Muscle of leg (tissue), 11 donors: ENCODE data around the gene SCAMP3. TPM values are rescaled to one million over a fixed set of nuclear protein-coding genes. Genes with fewer than 3 reads are reported as not detected.
A peak's percentile ranks its signal among the peaks of the same experiment; 100 is the strongest.

Experiments used
- DNase-seq: peaks from one replicate; pipeline ENCODE4 v3.0.0; 2013
- H3K27ac ChIP-seq: one replicate; pipeline ENCODE4 v1.5.1; 2013; ENCODE audit warnings: mild to moderate bottlenecking, low read length, control low read depth
- H3K27me3 ChIP-seq: one replicate; pipeline ENCODE4 v1.6.1; 2013; ENCODE audit warnings: low read length; ENCODE audit not compliant: control insufficient read depth, insufficient read depth
- H3K36me3 ChIP-seq: one replicate; pipeline ENCODE4 v1.6.1; 2013; ENCODE audit warnings: low read length; ENCODE audit not compliant: control insufficient read depth, insufficient read depth
- H3K4me1 ChIP-seq: one replicate; pipeline ENCODE4 v1.6.1; 2013; ENCODE audit warnings: low read length; ENCODE audit not compliant: control insufficient read depth, insufficient read depth
- H3K4me3 ChIP-seq: one replicate; pipeline ENCODE4 v1.5.1; 2013; ENCODE audit warnings: low read length, control low read depth
- H3K9me3 ChIP-seq: replicated peaks from 2 replicates; pipeline ENCODE4 v1.6.1; 2013; ENCODE audit warnings: low read depth, low read length; ENCODE audit not compliant: control insufficient read depth
- WGBS: methylation state at CpG from one replicate; pipeline ENCODE4 v1.1.5; 2013; ENCODE audit warnings: missing lambda C conversion rate; ENCODE audit not compliant: insufficient coverage; 5-methylcytosine and 5-hydroxymethylcytosine counted together
- polyA plus RNA-seq, 8 donors: library from polyadenylated mRNA; unstranded; fragments of 120-200 nt; gene quantifications; one replicate each; pipeline versions ENCODE4 v1.2.1 to v1.2.3, GENCODE V29; 2013; ENCODE audit warnings: inconsistent platforms in 1 of 8, low replicate concordance in 1 of 8; ENCODE audit not compliant: insufficient read length in 8 of 8, insufficient read depth in 1 of 8
- total RNA-seq: library from RNA; stranded (reverse); fragments of 120-200 nt; gene quantifications from one replicate; pipeline ENCODE4 v1.2.4, GENCODE V29; 2013

The SCAMP3 gene
- total and polyA plus RNA-seq, 9 donors, result 24.6 to 51.4 (median 40.6) TPM

- 3% methylated on average over 37 of the region's 61 CpGs for WGBS
- Histone ChIP-seq H3K36me3 (peaks cover 28% of the 10 kb centered on the region), H3K4me1 (peaks cover 33% of the 10 kb centered on the region), H3K27ac (peak within 1 kb of the TSS; percentile 96), H3K27me3 (peaks cover 3% of the 10 kb centered on the region), H3K4me3 (peak within 1 kb of the TSS; percentile 86), H3K9me3 (no peaks in the 10 kb centered on the region)
- peak; percentile 98 for DNase-seq
These were observed 11.4 kb upstream of the SCAMP3 start, which contains the start of gene CLK2 for GRCh38 chr1:155273343-155274245. Gene CLK2 (minus strand): TSS chr1:155273504. CDS start chr1:155270977, 2,527 bp downstream.

GRCh38 chr1:155272466-155273342 lies 10.5 kb upstream of the SCAMP3 start:
- WGBS, result under 1% methylated on average over 41 of the region's 44 CpGs
- H3K4me1 ChIP-seq, result peaks cover 24% of the 10 kb centered on the region
- peak; percentile 77 for DNase-seq

GRCh38 chr1:155269381-155269780 lies 7.2 kb upstream of the SCAMP3 start:
- WGBS, result 95% methylated on average over 21 of the region's 21 CpGs
- no peaks in the 10 kb centered on the region for H3K9me3 ChIP-seq
- H3K27me3 ChIP-seq, result no peaks in the 10 kb centered on the region
- peaks cover 67% of the 10 kb centered on the region for H3K36me3 ChIP-seq
- DNase-seq, result no peak
- H3K27ac ChIP-seq, result no peak overlapping the region
- H3K4me1 ChIP-seq, result peaks cover 20% of the 10 kb centered on the region
- no peak overlapping the region for H3K4me3 ChIP-seq

More at GRCh38 chr1:155272466-155273342, 10.5 kb upstream of the SCAMP3 start:
- Histone ChIP-seq H3K4me3 (peak overlapping the region; percentile 86), H3K9me3 (no peaks in the 10 kb centered on the region), H3K36me3 (peaks cover 37% of the 10 kb centered on the region), H3K27ac (peak overlapping the region; percentile 96), H3K27me3 (peaks cover under 1% of the 10 kb centered on the region)

- Histone ChIP-seq H3K27ac (no peak overlapping the region), H3K9me3 (no peaks in the 10 kb centered on the region), H3K4me3 (no peak overlapping the region), H3K36me3 (peaks cover 74% of the 10 kb centered on the region), H3K27me3 (no peaks in the 10 kb centered on the region), H3K4me1 (peaks cover 16% of the 10 kb centered on the region)
- WGBS, result 94% methylated on average over 8 of the region's 21 CpGs
- no peak for DNase-seq
These were observed 6.5 kb upstream of the SCAMP3 start for GRCh38 chr1:155268630-155269029.

- Histone ChIP-seq H3K4me1 (peaks cover 13% of the 10 kb centered on the region), H3K27me3 (no peaks in the 10 kb centered on the region), H3K27ac (no peak overlapping the region), H3K9me3 (no peaks in the 10 kb centered on the region), H3K4me3 (no peak overlapping the region), H3K36me3 (peaks cover 84% of the 10 kb centered on the region)
- 100% methylated on average over 1 of the region's 2 CpGs for WGBS
- DNase-seq, result no peak
These were observed 5.2 kb upstream of the SCAMP3 start for GRCh38 chr1:155267373-155267772.

- 80% methylated on average over 5 of the region's 6 CpGs for WGBS
- Histone ChIP-seq H3K9me3 (no peaks in the 10 kb centered on the region), H3K27me3 (no peaks in the 10 kb centered on the region), H3K36me3 (peaks cover 82% of the 10 kb centered on the region), H3K4me3 (no peak overlapping the region), H3K4me1 (peaks cover 9% of the 10 kb centered on the region), H3K27ac (no peak overlapping the region)
- no peak for DNase-seq
These were observed 4.4 kb upstream of the SCAMP3 start for GRCh38 chr1:155266553-155266952.

- DNase-seq, result no peak
- H3K27me3 ChIP-seq, result no peaks in the 10 kb centered on the region
- peaks cover 68% of the 10 kb centered on the region for H3K36me3 ChIP-seq
- peaks cover 16% of the 10 kb centered on the region for H3K4me1 ChIP-seq
- whole genome bisulfite sequencing, result 90% methylated on average over 8 of the region's 11 CpGs
- H3K9me3 ChIP-seq, result no peaks in the 10 kb centered on the region
- H3K27ac ChIP-seq, result no peak overlapping the region
- no peak overlapping the region for H3K4me3 ChIP-seq
These were observed 907 bp upstream of the SCAMP3 start for GRCh38 chr1:155263067-155263466.

- H3K4me1 ChIP-seq, result peaks cover 17% of the 10 kb centered on the region
- 0% methylated on average over 9 of the region's 9 CpGs for WGBS
- H3K9me3 ChIP-seq, result no peaks in the 10 kb centered on the region
- peak overlapping the region; percentile 97 for H3K4me3 ChIP-seq
- H3K36me3 ChIP-seq, result peaks cover 65% of the 10 kb centered on the region
- H3K27ac ChIP-seq, result peak overlapping the region; percentile 90
- H3K27me3 ChIP-seq, result no peaks in the 10 kb centered on the region
- no peak for DNase-seq
These were observed 688 bp downstream of the SCAMP3 start for GRCh38 chr1:155261493-155261851.

- H3K9me3 ChIP-seq, result no peaks in the 10 kb centered on the region
- peaks cover 61% of the 10 kb centered on the region for H3K36me3 ChIP-seq
- H3K27me3 ChIP-seq, result no peaks in the 10 kb centered on the region
- peaks cover 28% of the 10 kb centered on the region for H3K4me1 ChIP-seq
- DNase-seq, result no peak
- 81% methylated on average over 3 of the region's 5 CpGs for WGBS
- H3K27ac ChIP-seq, result no peak overlapping the region
- H3K4me3 ChIP-seq, result no peak overlapping the region
These were observed 1.9 kb downstream of the SCAMP3 start for GRCh38 chr1:155260276-155260675.
